Sigmoid colon (tissue), 7 donors: ENCODE results near the gene SMIM35. TPM values are rescaled to one million over a fixed set of nuclear protein-coding genes. Genes with fewer than 3 reads are reported as not detected.

Experiments
- DNase-seq: peaks from one replicate; pipeline ENCODE4 v3.0.0-alpha.2; 2019
- H3K27ac ChIP-seq, 4 donors: fragments of 200-600 bp; sonication (generic); one replicate each; pipeline ENCODE4 v1.5.1; 2016 to 2019; ENCODE audit warnings: mild to moderate bottlenecking in 1 of 4
- H3K27me3 ChIP-seq, 3 donors: fragments of 200-600 bp; sonication (generic); one replicate each; pipeline ENCODE4 v1.5.1; 2019; ENCODE audit warnings: mild to moderate bottlenecking in 1 of 3
- H3K36me3 ChIP-seq, 4 donors: fragments of 200-600 bp; sonication (generic); one replicate each; pipeline ENCODE4 v1.5.1; 2016 to 2019
- H3K4me1 ChIP-seq, 4 donors: fragments of 200-600 bp; sonication (generic); one replicate each; pipeline ENCODE4 v1.5.1; 2017 to 2019
- H3K4me3 ChIP-seq, 4 donors: fragments of 200-600 bp; sonication (generic); one replicate each; pipeline ENCODE4 v1.5.1; 2017 to 2019; ENCODE audit warnings: mild to moderate bottlenecking in 2 of 4, moderate library complexity in 1 of 4
- H3K9me3 ChIP-seq, 4 donors: fragments of 200-600 bp in 3 of 4; sonication (generic) in 3 of 4; one replicate each; pipeline versions ENCODE4 v1.5.1 to v1.6.1; 2013 to 2019
- EP300 ChIP-seq, 4 donors: sonication (generic); formaldehyde crosslinking; IDR thresholded peaks; one replicate each; pipeline ENCODE4 v1.6.1; 2017; ENCODE audit warnings: antibody characterized with exemption in 4 of 4
- POLR2A ChIP-seq, 2 donors: fragments of 450-650 bp; IDR thresholded peaks; one replicate each; pipeline ENCODE4 v1.6.1; 2016; ENCODE audit warnings: antibody characterized with exemption in 2 of 2, mild to moderate bottlenecking in 2 of 2, moderate library complexity in 2 of 2
- POLR2AphosphoS5 ChIP-seq, 4 donors: sonication (generic); formaldehyde crosslinking; IDR thresholded peaks; one replicate each; pipeline ENCODE4 v1.6.1; 2017; ENCODE audit warnings: antibody characterized with exemption in 4 of 4
- WGBS, 2 donors: extraction: QIAGEN DNeasy Blood & Tissue Kit; methylation state at CpG; one replicate each; pipeline ENCODE4 v1.1.7; 2013; 5-methylcytosine and 5-hydroxymethylcytosine counted together
- intact Hi-C: fragments of 100-400 bp; cut with DNase I; formaldehyde crosslinking; loops from one replicate; pipeline ENCODE4 v1.15.1; 2023
- polyA plus RNA-seq, 3 donors: library from polyadenylated mRNA; stranded (reverse); fragments of 200-250 nt; gene quantifications; one replicate each; pipeline ENCODE4 v1.2.3, GENCODE V29; 2013
- total RNA-seq, 4 donors: library from RNA; depleted of rRNA; stranded (reverse); fragments of >200 nt; gene quantifications; one replicate each; pipeline ENCODE4 v1.1.0, GENCODE V29; 2016
- TF ChIP-seq, protein P1 (sequence below), 4 experiments: fragments of 450-650 bp in 3 of 4; fragments of 200-600 bp in 1 of 4; IDR thresholded peaks; one replicate each; pipeline ENCODE4 v1.5.1; 2016 to 2019; ENCODE audit warnings: antibody characterized with exemption in 4 of 4, mild to moderate bottlenecking in 3 of 4, moderate library complexity in 2 of 4
- donor health status: healthy with polysubstance abuse.
- donor health status: Bipolar disorder and iron deficiency.
- donor health status: healthy.

Gene SMIM35
- total and polyA plus RNA-seq, 7 donors = 0.28 TPM; not detected in 6

DNA sequence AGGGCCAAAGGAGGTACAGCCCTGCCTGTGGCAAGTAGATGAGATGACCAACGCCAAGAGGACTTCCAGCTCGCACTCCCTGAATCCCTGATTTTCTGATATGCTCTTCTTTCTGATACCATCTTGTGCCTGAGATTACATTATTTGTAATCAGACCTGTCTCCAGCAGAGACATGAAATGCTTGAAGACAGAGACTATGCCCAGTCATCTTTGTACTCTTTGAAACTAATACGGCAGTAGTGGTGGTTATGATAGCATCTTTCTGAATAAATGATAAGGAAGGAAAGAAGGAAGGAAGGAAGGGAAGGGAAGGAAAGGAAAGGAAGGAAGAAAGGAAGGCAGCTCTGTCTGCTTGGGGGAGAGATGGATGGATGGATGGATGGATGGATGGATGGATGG, 72.7 kb downstream of the SMIM35 start:
- intact Hi-C loops = no loop called here
- H3K36me3 ChIP-seq = no peaks in the 10 kb centered on the region
- H3K27ac ChIP-seq = no peak overlapping the region
- TF ChIP-seq POLR2AphosphoS5 (IDR thresholded peaks at IDR 0.05) = no peak
- TF ChIP-seq, protein P1, sequence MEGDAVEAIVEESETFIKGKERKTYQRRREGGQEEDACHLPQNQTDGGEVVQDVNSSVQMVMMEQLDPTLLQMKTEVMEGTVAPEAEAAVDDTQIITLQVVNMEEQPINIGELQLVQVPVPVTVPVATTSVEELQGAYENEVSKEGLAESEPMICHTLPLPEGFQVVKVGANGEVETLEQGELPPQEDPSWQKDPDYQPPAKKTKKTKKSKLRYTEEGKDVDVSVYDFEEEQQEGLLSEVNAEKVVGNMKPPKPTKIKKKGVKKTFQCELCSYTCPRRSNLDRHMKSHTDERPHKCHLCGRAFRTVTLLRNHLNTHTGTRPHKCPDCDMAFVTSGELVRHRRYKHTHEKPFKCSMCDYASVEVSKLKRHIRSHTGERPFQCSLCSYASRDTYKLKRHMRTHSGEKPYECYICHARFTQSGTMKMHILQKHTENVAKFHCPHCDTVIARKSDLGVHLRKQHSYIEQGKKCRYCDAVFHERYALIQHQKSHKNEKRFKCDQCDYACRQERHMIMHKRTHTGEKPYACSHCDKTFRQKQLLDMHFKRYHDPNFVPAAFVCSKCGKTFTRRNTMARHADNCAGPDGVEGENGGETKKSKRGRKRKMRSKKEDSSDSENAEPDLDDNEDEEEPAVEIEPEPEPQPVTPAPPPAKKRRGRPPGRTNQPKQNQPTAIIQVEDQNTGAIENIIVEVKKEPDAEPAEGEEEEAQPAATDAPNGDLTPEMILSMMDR (IDR thresholded peaks at IDR 0.05) = no peak
- no peak for TF ChIP-seq POLR2A (IDR thresholded peaks at IDR 0.05)
- TF ChIP-seq EP300 (IDR thresholded peaks at IDR 0.05) = no peak
- DNase-seq = no peak
- no peaks in the 10 kb centered on the region for H3K9me3 ChIP-seq
- no peaks in the 10 kb centered on the region for H3K4me1 ChIP-seq
- no peak overlapping the region for H3K4me3 ChIP-seq
- peaks cover 0 to 3% (median 2%) of the 10 kb centered on the region in 3 donors for H3K27me3 ChIP-seq
- WGBS, 2 donors = 94 to 96% methylated on average over 3 of the region's 3 CpGs

- H3K4me1 ChIP-seq = no peaks in the 10 kb centered on the region
- no peaks in the 10 kb centered on the region for H3K36me3 ChIP-seq
- peak overlapping the region; percentile 8 to 57 (median 43) for H3K27ac ChIP-seq
- H3K27me3 ChIP-seq = peaks cover 0 to 3% (median 0%) of the 10 kb centered on the region in 3 donors
- no peak overlapping the region for H3K4me3 ChIP-seq
- DNase-seq = no peak
- WGBS, 2 donors = 53 to 74% methylated on average over 7 of the region's 7 CpGs
- H3K9me3 ChIP-seq = no peaks in the 10 kb centered on the region
- intact Hi-C loops = no loop called here
- peak in 1 of 4 donors; percentile 13 for TF ChIP-seq POLR2AphosphoS5 (IDR thresholded peaks at IDR 0.05)
- TF ChIP-seq POLR2A (IDR thresholded peaks at IDR 0.05) = no peak
- no peak for TF ChIP-seq EP300 (IDR thresholded peaks at IDR 0.05)
- TF ChIP-seq, protein P1 (IDR thresholded peaks at IDR 0.05) = no peak
Measured at GRCh38 chr11:118012083-118012669, 74.6 kb downstream of the SMIM35 start.

DNA sequence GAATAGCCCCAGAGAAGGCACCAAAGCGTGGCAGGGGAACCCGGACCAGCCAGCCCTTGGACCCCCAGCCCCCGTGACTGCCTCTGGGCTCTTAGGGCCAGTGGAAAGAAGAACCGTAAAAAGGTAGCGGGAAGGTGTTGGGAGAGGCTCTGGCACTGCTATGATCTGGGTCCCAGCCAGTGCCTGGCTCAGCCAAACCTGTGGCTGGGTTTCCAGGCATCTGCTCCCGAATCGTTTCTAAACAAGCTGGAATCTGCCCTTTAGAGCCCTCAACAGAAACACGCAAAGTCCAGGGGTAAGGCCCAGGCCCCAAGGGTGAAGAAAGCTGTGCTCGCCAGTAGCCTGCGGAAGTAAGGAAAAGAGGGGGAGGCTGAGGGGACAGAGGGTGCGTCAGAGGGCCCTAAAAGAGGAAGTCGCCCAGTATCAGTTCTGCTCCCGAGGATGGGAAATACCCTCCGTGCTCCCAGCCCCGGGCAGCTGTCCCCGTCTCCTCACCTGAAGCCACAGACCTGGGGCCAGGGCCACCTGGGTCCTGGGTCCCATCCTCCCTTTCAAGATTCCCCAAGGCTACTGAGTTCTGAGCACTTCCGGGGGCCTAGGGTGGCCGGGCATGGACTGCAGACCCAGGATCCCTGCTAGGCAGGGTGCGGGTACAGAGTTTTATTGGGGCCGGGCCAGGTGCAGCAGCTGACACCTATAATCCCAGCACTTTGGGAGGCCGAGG, 75.9 kb downstream of the SMIM35 start:
- intact Hi-C loops = no loop called here
- WGBS, 2 donors = 64 to 80% methylated on average over 21 of the region's 21 CpGs
- peak overlapping the region; percentile 35 to 57 (median 50) for H3K27ac ChIP-seq
- H3K4me3 ChIP-seq = no peak overlapping the region
- H3K36me3 ChIP-seq = no peaks in the 10 kb centered on the region
- H3K4me1 ChIP-seq = no peaks in the 10 kb centered on the region
- DNase-seq = peak; percentile 83
- TF ChIP-seq EP300 (IDR thresholded peaks at IDR 0.05) (peak in 2 of 4 donors; percentile 44 to 56), POLR2A (IDR thresholded peaks at IDR 0.05) (no peak)
- H3K27me3 ChIP-seq = peaks cover 0 to 3% (median 0%) of the 10 kb centered on the region in 3 donors
- H3K9me3 ChIP-seq = no peaks in the 10 kb centered on the region

DNA sequence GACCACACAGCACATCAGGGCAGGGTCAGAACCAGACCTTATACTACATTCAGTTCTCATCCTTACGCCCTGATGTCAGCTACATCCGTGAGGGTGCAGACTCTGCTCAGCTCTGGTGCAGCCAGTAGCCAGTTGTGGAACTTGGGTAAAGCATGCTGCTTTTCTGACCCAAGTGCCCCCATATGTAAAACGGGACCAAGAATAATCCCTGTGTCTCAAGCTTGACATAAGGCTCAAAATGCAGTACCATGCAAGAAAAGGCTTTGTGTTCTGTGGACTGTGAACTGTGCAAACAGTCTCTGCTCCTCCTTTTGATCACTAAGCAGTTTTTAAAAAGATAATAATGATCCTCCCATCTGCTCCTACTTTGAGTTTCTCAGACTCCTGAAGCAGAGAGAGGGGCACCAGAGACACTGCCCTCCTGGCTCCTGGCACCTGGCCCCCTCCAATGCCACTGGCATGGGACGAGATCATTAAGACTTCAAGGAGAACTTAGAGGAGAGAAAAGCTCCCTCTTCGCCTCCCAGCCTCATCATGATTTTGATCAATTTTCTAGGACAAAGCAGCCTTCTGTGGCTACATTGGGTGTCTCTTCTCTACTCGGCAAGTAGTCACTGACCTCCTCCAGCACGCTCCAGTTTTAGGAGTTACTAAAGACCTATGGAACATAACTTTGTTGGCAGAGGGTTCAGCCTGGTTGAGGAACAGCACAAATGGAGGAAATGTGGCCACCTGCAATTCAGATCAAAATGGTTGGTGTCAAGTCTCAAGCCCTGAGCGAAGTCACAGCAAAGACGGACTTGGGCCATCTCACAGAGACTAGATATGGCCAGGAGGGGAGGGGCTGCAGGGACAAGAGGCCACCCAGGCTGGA, 76.7 kb downstream of the SMIM35 start:
- peaks cover 0 to 3% (median 0%) of the 10 kb centered on the region in 3 donors for H3K27me3 ChIP-seq
- TF ChIP-seq, protein P1 (IDR thresholded peaks at IDR 0.05) = no peak
- TF ChIP-seq POLR2AphosphoS5 (IDR thresholded peaks at IDR 0.05) (no peak), EP300 (IDR thresholded peaks at IDR 0.05) (no peak), POLR2A (IDR thresholded peaks at IDR 0.05) (no peak)
- WGBS, 2 donors = 72 to 77% methylated on average over 9 of the region's 9 CpGs
- H3K27ac ChIP-seq = peak overlapping the region; percentile 22 to 57 (median 45)
- H3K4me3 ChIP-seq = no peak overlapping the region
- intact Hi-C loops = no loop called here
- DNase-seq = no peak
- H3K36me3 ChIP-seq = no peaks in the 10 kb centered on the region
- no peaks in the 10 kb centered on the region for H3K9me3 ChIP-seq
- H3K4me1 ChIP-seq = no peaks in the 10 kb centered on the region
